ENCODE results near the gene PF4V1.

The PF4V1 gene

DNA sequence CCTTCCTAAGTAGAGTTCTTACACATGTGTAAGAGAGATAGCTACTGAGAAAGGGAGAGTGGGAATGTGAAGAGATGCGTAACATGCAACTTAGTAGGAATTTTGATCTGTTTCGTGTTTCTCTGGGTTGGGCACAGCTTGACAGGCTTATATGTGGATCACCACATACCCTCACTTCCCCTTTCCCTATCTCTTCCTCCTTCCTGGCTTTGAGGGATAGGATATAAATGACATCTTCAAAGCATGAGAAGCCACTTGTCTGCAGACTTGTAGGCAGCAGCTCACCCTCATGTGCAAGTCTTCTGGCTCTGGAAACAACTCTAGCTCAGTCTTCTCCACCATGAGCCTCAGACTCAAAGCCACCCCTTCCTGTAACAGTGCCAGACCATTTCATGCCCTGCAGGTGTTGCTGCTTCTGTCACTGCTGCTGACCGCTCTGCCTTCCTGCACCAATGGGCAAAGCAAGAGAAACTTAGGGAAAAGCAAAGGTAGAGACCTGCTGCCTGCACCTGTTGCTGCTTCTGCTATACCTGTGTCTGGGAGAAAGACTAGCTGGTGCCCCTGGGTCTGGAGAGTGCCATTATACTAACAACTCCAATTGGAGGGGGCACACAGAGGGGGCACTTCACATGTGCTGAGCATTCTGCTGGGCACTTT, 5.4 kb upstream of the PF4V1 start:
- no peak for DNase-seq

DNA sequence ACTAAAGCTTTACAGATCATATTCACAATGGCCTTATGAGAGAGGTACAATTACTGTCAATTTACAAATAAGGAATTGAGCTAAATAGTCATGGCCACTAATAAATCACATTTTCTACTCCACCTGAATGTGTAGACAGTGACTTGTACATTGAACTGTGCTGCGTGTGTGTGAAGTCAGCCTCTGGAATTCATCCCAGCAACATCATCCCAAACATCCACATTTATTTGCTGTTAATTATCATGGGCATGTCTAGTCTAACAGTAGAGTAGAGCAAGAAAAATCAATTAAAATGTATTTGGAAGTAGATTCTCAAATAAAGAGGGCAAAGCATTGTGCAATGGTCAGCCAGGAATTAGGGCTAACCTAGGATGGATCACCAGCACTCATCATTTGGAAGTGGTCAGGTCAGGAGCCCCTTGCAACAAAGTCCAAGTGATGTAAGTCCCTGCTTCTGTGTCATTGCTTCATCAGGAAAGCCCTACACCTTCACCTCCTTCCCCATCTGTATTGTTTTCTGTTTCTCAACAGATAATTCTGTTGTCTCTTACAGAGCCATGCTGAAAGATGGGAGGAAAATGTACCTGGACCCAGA, 4.8 kb upstream of the PF4V1 start:
- DNase-seq = no peak

DNA sequence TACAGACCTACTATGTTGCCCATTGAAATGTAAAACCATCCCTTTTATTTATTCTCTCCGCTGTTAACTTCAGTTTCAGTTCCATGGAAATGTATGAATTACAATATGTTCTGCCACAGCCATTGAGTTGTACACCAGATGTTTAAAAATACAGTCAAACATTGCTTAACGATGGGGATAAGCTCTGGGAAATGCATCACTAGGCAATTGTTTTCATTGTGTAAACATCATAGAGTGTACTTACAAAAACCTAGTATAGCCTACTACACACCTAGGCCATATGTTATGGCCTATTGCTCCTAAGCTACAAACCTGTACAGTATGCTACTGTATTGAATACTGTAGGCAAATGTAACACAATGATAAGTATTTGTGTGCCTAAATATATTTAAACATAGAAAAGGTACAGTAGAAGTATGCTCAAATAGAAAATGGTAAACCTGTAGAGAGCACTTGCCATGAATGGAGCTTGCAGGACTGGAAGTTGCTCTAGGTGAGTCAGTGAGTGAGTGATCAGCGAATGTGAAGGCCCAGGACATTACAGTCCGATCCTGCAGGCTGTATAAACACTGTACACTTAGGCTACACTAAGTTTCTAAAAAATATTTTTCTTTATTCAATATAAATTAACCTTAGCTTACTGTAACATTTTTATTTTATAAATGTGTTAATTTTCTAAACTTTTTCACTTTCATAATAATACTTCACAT, 2.7 kb upstream of the PF4V1 start:
- no peak for DNase-seq

DNA sequence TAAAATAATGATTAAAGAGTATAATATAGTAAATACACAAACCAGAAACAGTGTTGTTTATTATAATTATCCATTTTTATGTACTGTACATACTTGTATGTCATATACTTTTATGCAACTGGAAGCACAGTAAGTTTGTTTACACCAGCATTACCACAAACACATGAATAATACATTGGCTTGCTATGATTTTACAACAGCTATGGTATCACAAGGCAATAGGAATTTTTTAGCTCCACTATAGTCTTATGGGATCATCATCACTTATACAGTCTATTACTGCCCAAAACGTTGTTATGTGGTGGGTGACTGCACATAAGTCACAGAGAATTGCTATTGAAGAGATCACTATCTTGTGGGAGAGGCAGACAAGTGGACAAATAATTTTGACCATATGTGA, 1.8 kb upstream of the PF4V1 start:
- DNase-seq = no peak

DNA sequence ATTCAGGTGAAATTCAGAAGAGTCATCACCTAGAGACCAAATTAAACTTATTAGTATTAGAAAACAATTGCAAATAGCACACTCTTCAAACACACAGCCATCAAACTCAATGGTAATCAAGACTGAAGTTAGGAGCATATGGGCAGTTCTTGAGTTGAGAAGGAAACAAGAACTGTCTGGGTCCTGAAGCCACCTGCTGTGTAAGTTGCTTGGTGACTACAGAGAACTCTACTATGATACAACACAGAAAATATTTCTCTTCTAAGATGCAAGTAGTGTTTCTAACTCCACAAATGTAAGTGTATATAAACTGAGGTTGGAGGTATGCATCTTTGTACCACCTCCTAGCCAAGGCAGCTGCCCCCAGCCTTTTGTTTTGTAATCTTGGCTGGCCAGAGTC, 325 bp upstream of the PF4V1 start:
- DNase-seq = no peak

DNA sequence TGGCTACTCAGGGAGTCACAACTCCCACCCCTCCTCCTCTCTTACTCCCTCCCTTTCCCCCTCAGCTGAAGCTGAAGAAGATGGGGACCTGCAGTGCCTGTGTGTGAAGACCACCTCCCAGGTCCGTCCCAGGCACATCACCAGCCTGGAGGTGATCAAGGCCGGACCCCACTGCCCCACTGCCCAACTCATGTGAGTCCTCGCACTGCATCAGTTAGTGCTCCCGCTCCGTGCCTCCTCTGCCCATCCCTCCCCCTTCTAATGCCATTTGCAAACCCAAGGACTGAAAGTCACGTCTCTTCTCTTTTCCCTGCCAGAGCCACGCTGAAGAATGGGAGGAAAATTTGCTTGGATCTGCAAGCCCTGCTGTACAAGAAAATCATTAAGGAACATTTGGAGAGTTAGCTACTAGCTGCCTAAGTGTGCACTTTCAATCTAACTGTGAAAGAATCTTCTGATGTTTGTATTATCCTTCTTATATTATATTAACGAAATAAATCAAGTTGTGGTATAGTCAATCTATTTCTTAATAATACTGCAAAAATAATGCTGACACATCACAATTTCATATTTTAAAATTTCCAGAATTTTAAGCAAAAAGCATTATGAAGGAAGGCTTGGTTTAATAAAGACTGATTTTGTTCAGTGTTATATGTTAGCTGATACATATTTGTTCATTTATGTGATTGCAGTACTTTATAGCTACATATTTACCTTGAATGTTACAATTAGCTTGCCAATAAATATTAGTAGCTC, 800 bp downstream of the PF4V1 start:
- DNase-seq = no peak

DNA sequence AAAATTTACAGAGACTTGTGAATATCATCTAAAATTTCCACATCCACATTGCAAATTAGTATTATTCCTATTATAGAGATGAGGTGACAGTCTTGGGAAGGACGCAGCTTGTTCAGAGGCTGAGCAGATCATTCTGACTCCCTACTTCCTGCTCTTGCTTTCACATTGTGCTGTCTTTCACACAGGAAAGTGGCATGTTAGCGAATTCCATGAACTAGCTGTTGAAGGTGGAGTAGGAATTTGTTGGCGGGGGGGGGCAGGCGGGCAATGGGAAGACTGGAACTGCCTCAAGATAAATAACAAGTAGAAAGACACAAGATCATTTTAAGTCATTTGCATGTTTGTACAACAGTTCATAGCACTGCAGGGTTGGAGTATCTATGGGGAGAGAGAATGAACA, 2.3 kb downstream of the PF4V1 start:
- DNase-seq = no peak

DNA sequence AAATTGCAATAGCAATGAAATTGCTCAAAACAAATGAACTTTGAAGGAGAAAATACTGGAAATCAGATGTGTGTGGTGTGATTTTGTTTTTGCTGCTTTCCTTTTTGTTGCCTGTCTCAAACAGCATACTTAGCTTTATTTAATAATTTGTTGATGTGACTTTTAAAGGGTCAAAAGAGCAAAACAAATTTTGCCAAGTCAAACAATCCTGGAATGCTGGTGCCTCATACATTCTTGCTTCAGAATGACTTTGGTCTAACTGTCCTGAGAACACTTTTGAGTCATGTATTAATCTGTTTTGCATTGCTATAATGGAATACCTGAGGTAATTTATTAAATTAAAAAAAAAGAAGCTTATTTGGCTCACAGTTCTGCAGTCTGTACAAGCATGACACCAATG, 3.4 kb downstream of the PF4V1 start:
- no peak for DNase-seq

DNA sequence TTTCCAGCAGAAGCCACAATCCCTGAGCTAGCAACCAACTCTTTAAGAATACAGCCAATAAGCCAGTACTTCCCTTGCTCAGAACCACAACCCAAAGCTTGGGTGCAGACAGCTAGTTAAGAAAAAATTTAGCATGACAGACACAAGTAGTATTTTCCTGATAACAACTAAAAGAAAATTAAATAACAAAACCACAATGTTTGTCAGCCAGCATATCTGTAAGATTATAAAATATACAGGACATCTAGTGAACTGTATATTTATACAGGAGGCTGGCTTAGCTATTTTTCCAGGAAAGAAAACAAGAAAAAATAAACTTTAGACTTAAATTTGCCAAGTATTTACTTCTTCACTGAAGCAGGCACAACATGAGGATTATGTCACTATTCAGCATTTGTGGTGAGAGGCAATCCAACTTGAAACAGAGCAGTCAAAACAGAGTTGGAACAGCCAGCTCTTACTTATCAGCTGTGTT, 6.6 kb downstream of the PF4V1 start:
- no peak for DNase-seq

DNA sequence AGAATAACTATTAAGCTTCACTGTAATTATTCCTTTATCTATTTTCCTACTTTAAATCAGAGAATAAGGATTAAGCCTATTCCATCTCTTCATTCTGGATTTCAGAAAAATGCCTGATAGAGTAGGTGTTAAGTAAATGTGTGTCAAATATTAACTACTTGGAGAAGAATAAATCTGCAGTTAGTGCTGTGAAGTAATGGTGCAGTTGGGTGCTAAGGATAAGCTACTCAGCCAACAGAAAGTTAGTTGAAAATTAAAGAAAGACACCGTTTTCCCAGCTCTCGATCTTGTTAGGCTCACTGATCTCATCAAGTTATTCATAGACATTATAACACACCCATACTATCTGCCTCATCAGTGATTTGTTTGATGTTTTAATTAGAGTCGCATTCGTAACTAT, 7.1 kb downstream of the PF4V1 start:
- DNase-seq = no peak

DNA sequence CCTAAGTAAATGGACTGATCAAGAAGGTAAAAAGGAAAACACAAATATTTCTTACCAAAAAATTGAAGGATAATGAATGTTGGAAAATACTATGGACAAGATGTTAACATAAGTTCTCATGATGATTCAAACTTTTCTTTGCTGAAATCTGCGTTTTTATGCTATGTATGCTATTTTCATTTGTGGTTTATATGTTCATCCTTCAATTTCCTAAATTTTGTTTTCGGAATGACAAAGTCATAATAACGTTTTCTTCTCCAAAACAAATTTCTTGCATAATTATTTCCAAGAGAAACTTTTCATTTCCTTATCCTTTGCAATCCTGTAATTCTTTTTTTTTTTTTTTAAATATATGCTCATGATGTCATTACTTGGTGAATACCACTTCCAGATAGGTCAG, 7.8 kb downstream of the PF4V1 start:
- no peak for DNase-seq

DNA sequence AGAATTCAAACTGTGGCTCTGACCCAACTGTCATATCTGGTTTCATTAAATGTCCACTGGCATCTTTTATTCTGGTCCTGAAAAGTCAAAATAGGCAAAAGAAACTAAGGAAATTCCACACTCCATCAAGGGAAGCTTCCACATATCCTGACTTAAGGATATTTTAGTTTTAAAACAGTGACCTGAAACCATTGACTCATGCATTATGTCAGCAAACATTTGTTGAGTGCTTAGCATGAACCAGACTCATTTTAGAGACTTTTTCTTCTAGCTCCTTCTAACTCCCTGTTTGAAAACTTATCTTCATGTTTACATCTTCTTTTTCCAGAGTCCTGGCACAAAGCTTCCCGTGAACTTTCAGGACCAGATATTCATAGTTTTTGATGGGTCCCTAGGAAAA, 9.2 kb downstream of the PF4V1 start:
- no peak for DNase-seq

DNA sequence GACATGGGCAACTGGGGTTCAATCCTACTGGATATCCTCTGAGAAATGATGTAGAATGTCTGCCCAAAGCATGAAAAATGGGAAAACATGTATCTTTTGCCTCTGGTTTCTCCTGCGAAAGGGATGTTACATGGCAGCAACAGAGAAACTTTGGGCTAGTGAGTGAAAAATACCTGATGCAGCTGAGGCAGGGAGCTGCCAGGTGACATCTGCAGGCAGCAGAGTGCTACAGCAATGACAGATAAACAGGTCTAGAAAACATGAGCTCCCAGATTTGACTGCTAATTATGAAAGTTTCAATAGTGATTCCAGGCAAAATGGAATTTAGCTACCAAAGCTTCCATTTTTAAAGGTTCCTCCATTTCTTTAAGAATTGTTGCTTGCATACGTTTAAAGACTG, 11.3 kb downstream of the PF4V1 start:
- DNase-seq = no peak

DNA sequence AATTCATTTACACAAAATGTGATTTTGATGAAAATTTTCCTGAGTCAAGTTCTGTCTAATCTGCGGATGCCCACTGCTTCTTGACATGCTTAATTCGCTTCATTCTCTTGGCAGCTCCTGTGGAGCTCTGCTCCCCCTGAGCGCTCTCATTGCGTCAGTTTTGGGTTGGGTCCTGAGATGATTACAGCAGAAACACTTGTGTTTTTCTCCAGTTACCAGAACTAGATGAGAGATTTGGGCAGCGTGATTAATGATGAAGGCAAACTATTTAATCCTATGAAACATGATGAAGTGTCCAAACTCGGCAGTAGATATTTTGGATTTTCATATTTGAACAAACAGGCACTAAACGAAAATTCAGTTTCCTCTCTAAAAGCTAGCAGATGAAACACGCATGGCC, 11.9 kb downstream of the PF4V1 start:
- no peak for DNase-seq

DNA sequence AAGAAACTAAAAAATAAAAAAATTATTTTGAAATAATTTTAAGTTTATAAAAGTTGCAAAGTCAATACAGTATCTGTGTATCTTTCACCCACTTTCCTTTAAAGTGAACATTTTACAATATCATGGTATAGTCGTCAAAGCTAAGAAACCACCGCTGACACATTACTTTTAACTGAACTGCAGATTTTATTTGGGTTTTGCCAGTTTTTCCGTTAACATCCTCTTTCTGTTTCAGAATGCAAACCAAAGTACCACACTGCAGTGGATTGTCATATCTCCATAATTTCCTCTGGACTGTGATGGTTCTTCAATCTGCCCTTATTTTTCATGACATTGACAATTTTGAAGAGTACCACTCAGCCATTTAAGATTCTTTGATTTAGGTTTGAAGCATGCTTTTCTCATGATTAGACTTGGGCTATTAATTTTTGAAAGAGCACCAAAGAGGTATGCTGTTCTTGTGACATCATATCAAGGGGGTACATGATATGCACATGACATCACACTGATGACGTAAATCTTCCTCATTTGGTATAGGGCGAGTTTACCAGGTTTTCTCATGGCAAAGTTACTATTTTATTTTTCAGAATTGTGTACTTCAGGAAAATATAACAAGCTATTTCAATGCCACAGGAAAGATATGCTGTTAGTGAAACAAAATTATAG, 12.5 kb downstream of the PF4V1 start:
- no peak for DNase-seq

DNA sequence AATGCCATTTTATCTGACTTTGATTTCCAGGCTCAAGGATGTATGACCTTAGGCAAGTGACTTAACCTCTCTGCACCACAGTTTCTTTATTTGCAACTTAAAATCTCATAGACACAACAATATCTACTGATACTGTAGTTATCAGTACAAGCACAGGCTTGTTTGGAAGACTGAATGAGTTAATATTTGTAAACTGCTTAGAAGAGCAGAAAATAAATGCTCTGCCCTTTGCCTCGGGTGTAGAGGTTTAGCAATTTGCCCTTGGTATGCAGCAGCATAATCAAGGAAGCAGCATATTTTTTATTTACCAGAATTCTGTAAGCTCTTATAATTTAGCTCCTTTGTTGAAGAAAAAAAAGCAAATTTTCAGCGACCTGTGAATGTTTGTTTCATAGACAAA, 13.2 kb downstream of the PF4V1 start:
- no peak for DNase-seq

DNA sequence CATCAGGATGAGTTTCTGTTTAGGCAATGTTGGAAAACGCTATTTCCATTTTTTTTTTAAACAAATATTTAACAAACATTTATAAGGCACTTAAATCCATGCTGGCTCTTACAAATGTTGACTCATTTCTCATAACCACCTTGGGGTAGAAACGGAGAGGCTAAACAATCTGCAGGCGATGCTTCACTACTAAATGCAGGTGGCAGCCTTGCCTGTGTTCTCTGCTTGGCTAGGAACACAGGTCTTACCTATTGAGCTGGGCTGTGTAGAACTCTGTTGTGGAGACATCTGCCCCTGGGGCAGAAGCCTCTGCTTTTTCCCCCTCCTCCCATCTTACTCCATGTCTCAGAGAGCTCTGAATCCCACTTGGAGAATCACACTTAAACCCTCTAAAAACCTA, 14.7 kb downstream of the PF4V1 start:
- no peak for DNase-seq

DNA sequence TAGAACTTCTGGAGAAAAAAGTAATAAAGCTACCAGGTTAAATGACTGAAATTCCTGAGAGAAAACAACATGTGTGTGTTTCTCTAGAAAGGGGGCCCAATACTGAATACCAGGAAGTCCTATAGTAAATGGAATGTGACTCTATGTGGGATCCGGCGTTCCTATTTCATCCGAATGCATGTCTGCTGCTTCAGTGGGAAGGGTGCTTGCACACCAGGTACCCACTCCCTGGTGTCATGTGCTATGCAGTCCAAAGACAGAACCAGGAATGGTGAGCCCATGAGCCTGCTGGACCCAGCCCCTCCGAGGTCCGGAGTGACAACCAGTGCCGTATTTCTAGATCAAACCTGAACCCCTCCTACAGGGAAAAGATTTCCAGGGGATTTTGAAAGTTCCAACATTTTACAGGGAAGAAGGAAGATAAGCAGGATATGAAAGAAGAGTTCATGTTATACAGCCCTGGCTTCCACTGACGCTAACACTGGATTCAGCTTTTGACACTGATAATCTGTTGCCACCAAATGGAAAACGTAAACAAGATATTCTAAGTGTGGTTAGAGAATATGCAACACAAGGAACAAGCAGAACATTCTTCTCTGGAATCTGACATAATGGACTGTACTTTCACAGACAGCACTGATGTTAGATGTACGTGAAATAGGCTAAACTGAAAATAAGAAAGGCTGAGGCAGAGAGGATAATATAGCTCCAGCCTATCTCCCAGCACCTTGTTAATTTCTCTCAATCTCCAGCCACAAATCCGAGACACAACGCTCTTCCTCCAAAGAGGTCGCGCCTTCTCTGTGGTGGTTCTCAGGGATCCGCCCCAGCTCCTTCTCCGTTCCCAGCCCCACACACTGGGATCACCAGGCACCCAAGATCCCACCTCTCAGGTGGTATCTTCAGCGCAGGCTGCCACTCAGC, 15.4 kb downstream of the PF4V1 start:
- DNase-seq = no peak

DNA sequence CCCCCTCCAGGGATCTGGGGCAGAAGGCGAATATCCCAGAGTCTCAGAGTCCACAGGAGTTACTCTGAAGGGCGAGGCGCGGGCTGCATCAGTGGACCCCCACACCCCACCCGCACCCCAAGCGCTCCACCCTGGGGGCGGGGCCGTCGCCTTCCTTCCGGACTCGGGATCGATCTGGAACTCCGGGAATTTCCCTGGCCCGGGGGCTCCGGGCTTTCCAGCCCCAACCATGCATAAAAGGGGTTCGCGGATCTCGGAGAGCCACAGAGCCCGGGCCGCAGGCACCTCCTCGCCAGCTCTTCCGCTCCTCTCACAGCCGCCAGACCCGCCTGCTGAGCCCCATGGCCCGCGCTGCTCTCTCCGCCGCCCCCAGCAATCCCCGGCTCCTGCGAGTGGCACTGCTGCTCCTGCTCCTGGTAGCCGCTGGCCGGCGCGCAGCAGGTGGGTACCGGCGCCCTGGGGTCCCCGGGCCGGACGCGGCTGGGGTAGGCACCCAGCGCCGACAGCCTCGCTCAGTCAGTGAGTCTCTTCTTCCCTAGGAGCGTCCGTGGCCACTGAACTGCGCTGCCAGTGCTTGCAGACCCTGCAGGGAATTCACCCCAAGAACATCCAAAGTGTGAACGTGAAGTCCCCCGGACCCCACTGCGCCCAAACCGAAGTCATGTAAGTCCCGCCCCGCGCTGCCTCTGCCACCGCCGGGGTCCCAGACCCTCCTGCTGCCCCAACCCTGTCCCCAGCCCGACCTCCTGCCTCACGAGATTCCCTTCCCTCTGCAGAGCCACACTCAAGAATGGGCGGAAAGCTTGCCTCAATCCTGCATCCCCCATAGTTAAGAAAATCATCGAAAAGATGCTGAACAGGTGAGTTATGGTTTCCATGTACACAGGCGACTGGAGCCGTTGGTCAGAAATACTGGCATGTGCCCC, 16.3 kb downstream of the PF4V1 start, which contains the start of gene CXCL1:
Gene CXCL1 (plus strand): TSS at position 264 of the 926 bp plus-strand sequence. CDS start 78 bp downstream, at position 342.
- no peak for DNase-seq

DNA sequence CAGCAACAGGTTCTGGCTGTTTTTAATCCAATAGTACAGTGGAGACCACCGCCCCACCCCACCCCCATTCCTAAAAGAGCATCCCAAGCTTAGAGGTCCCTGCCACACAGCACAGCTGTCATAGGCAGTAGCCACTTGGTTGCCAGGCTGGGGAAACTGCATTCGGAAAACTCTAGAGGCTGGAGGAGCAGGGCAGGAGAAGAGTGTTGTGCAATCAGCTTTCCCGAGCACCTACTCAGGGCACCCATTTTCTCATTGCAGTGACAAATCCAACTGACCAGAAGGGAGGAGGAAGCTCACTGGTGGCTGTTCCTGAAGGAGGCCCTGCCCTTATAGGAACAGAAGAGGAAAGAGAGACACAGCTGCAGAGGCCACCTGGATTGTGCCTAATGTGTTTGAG, 17.2 kb downstream of the PF4V1 start:
- no peak for DNase-seq

DNA sequence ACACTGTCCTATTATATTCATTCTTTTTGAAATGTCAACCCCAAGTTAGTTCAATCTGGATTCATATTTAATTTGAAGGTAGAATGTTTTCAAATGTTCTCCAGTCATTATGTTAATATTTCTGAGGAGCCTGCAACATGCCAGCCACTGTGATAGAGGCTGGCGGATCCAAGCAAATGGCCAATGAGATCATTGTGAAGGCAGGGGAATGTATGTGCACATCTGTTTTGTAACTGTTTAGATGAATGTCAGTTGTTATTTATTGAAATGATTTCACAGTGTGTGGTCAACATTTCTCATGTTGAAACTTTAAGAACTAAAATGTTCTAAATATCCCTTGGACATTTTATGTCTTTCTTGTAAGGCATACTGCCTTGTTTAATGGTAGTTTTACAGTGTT, 17.7 kb downstream of the PF4V1 start:
- no peak for DNase-seq
